Esophagus muscularis mucosa (tissue), 3 donors: Measurements from ENCODE around the gene ERBB2.

ENCODE experiments used
- CTCF ChIP-seq, 3 experiments: fragments of 200-600 bp in 2 of 3; fragments of 450-650 bp in 1 of 3; sonication (generic) in 2 of 3; IDR thresholded peaks; one replicate each; pipeline ENCODE4 v1.5.1; 2017 to 2019; ENCODE audit warnings: antibody characterized with exemption in 3 of 3, mild to moderate bottlenecking in 2 of 3, moderate library complexity in 1 of 3
- POLR2A ChIP-seq: fragments of 450-650 bp; IDR thresholded peaks from one replicate; pipeline ENCODE4 v1.6.1; 2017; ENCODE audit warnings: antibody characterized with exemption, moderate library complexity, mild to moderate bottlenecking, low read depth

GRCh38 chr17:39699818-39700147 lies at the start of gene ERBB2:
- TF ChIP-seq CTCF (IDR thresholded peaks at IDR 0.05): no peak
- no peak for TF ChIP-seq POLR2A
